ENCODE data around the gene TDRD1.

The TDRD1 gene

DNA sequence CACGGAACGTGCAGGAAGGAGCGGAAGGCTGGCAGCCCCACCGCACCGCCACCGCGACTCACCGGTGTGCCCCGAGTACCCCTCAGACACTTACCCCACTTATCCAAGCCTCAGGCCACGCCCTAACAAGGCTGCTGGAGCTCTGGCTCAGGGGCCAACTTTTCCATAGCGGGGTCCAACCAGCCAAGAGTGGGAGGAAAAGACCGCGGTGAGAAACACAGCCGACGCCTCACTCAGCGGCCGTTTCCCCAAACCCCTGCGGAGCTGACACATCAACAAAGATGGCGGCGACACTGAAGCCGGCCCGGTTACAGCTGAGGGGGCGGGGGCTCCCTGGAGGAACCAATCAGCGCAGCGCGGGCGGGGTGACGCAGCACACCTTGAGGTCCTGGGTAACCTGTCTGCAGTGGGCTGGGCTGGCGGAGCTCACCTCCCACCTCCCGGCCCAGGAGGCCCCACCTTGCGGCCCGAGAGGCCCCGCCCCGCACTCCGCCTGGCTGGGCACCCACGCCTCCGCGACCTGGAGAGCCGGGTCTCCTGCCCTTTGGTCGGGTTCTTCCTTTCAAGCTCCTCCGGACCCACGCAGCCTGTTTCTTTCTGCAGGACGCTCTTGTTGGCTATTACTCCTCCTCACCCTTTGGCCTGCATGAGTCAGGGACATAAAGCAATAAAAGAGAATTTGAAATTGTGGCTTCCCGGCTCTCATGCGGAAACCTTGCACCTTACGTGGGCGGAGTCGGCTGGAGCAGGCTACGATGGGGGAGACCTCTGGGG lies 5.0 kb upstream of the TDRD1 start, which contains the start of gene CCDC186:
Gene CCDC186, minus strand, starts transcription at position 283 of the 774 bp plus-strand sequence. CDS start 10,935 bp downstream, outside the sequence.
- peak; percentile 95 to 97 for DNase-seq (ENCODE audit: low read depth in 2 of 2)

DNA sequence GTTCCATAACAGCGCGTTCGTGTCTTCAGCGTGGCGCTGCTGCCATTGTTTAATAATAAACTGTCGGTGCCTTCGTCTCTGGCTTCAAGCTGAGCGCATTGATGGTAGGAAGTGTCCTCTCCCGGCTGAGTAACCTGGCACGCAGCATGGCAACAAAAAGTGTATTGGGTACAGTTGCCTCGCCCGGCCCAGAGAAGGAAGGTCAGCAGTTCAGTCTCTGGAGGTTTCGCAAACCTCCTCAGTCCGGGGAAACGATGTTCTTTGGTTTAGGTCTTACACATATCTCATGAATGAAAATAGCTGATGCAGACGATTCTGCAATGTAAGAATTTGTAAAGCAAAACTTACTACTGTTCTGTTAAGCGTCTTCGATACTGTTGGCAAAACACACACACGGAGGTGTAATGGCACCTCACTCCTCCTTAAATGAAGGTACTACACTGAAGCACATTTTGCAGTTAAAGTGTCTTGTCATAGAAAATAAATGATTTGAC lies 4.4 kb upstream of the TDRD1 start:
- DNase-seq (ENCODE audit: low read depth in 2 of 2) = no peak

GRCh38 chr10:114175667-114176066 lies 3.5 kb upstream of the TDRD1 start:
- DNase-seq (ENCODE audit: low read depth in 2 of 2) = no peak

GRCh38 chr10:114176511-114176910 lies 2.6 kb upstream of the TDRD1 start:
- DNase-seq (ENCODE audit: low read depth in 2 of 2) = no peak

- no peak for DNase-seq (ENCODE audit: low read depth in 2 of 2)
Observed at GRCh38 chr10:114179747-114180146, 594 bp downstream of the TDRD1 start.

DNA sequence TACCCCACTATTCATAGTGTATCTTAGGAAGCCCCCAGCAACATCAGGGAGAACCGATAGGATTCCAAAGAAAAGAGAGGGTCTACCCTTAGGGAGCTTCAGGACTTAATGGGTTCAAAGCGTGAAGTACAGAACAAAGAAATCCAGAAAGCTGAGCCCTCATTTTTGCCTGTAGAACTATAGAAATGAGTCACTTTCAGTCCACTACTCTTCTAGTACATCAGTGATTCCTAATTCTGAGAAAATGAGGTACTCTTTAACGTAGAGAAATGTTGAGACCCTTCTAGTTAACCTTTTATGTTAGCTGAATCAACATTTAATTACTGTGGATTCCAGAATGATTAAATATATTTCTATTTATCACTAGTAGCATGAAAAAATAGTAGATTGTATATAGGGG lies 1.8 kb downstream of the TDRD1 start:
- DNase-seq (ENCODE audit: low read depth in 2 of 2) = no peak

DNA sequence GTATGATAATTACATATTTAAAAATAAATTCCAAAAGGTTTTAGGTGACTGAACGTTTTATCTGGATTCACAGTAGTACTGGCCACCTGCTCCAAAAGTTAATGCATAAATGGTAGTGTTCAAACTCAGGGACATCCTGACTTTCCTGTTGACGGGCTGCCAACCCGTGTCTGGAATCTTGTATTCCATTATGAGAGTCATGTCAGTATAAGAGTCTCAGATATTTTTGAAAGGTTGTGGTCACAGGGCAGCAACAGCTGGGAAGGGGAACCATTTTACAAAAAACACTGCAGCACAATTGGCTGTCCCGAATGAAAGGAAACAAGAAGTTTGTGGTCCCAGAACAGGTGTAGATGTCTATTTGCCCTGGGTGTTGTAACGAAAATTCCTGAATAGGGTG lies 2.8 kb downstream of the TDRD1 start:
- no peak for DNase-seq (ENCODE audit: low read depth in 2 of 2)

GRCh38 chr10:114183563-114183962 lies 4.4 kb downstream of the TDRD1 start:
- no peak for DNase-seq (ENCODE audit: low read depth in 2 of 2)

- no peak for DNase-seq (ENCODE audit: low read depth in 2 of 2)
Observed at GRCh38 chr10:114184276-114184675, 5.1 kb downstream of the TDRD1 start.

GRCh38 chr10:114188001-114188400 lies 8.8 kb downstream of the TDRD1 start:
- no peak for DNase-seq (ENCODE audit: low read depth in 2 of 2)

GRCh38 chr10:114188900-114189299 lies 9.7 kb downstream of the TDRD1 start:
- no peak for DNase-seq (ENCODE audit: low read depth in 2 of 2)

GRCh38 chr10:114189700-114190099 lies 10.5 kb downstream of the TDRD1 start:
- DNase-seq (ENCODE audit: low read depth in 2 of 2) = no peak

GRCh38 chr10:114195079-114195478 lies 15.9 kb downstream of the TDRD1 start:
- no peak for DNase-seq (ENCODE audit: low read depth in 2 of 2)

- no peak for DNase-seq (ENCODE audit: low read depth in 2 of 2)
Observed at GRCh38 chr10:114199239-114199638, 20.1 kb downstream of the TDRD1 start.

DNA sequence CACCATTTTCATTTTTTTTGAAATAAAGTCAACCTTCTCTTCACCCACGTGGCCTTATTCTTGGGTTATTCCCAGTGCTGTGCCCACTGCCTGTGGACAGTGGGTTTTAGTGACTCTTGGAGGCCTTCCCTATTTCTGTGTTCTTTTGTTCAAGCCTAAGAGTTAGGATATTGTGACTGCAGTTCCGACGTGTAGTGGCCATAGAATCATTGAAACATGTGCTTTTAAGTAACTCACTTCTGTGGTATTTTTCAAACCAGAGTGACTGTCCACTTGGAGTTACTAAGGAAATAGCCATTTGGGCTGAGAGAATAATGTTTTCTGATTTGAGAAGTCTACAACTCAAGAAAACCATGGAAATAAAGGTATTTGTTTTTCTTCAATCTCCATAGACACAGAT lies 23.7 kb downstream of the TDRD1 start:
- DNase-seq (ENCODE audit: low read depth in 2 of 2) = no peak

DNA sequence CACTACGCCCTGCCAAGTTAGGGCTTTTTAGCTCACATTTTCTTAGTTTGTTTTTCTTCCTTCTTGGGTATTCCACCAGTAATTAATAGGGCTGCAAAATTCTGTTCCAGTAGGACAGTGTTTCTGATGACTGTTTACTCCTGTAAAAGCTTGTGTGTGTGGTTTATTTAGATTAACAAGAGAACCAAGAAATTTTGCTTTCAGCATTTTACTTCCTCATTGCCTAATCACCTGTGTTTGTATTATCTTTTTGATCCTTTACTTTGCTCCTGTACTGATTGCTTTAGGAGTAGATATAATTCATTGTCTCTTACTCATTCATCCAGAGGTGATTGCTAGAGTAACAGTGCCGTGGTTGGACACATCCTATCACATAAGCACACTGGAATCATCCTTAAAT lies 27.7 kb downstream of the TDRD1 start:
- no peak for DNase-seq (ENCODE audit: low read depth in 2 of 2)

DNA sequence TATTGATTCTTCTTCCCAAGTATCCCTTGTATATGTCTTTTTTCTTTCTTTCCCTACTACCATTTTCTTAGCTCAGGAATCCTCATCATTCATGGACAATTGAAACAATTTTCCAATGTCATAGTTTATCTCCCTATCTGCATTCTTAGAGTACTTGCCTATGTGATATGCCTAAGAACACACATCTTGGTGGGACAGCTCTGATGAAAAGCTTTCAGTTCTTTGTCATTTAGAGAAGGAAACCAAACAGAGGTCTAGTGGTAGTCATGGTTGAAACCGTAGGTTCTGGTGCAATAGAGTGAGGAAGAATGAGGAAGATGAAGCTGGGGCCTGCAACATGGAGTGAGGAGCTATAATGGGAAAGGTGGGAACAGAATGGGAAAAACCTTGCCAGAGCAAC lies 28.2 kb downstream of the TDRD1 start:
- DNase-seq (ENCODE audit: low read depth in 2 of 2) = no peak

DNA sequence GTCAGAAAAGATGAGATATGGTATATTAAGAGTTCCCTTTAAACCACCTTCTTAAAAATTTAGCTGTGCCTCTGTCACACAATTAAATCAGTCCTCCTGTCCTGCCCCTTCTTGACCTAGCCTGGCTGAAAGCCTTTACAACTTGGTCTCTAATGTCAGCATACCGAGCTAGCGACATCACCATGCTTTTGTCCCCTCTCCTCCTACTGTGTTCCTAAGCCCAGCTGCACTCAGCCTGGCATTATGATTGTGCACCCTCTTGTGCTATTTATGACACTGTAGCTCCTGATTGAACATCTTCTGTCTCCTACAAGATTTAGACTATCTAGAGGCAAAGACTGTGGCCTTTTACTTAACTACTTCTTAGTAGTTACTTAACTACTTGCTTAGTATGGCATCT lies 29.2 kb downstream of the TDRD1 start:
- no peak for DNase-seq (ENCODE audit: low read depth in 2 of 2)

DNA sequence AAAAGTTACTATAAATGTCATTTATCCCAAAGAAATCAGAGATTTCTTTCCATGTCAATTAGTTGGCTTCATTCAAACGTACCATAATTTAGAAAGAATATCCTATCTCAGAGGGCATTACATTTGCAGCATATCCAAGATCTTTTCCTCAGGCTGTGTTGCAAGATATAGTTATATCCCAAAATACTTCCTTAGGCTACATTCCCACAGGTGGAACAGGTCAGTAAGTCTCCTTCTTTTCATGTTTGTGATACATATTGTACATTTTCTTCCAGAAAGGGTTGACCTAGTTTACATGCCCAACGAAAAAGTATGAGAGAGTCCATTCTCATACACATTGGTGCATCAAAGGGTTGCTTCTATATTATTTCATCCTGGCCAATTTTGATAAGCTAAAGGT lies 33.0 kb downstream of the TDRD1 start:
- no peak for DNase-seq (ENCODE audit: low read depth in 2 of 2)

GRCh38 chr10:114215033-114215432 lies 35.9 kb downstream of the TDRD1 start:
- no peak for DNase-seq (ENCODE audit: low read depth in 2 of 2)

- DNase-seq (ENCODE audit: low read depth in 2 of 2) = no peak
Observed at GRCh38 chr10:114220281-114220680, 41.1 kb downstream of the TDRD1 start.

DNA sequence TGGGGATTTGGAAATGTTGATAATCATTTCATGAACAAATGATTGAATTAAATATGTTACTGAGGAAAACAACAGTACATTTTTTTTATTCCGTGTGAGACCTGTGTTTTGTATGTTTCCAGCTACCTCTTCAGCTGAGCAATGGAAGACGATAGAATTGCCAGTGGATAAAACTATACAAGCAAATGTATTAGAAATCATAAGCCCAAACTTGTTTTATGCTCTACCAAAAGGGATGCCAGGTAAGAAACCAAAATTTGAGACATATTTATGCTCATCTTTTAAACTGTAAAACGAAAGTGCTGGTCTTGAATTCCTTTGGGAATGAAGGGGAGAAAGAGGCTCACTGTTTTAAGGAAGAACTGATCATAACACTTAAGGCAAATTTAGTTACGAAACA lies 42.1 kb downstream of the TDRD1 start:
- DNase-seq (ENCODE audit: low read depth in 2 of 2) = no peak

DNA sequence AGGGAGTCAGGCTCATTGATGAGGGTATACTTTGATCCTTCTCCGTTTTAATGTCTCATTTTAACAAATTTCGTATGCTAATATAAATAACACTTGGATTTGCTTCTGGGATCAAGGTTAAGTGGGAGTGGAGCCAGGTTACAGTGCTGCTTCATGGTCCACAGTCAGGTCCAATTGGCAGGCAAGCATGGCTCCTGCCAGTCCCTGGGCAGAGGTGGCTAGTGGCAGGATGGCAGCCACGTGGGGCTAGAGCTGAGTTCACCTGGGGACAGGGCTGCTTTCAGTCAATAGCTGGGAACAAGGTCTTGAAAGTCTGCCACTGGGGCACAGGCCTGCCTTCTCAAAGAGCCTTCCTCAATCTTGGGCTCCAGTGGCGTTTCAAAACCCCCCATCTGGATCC lies 43.9 kb downstream of the TDRD1 start:
- DNase-seq (ENCODE audit: low read depth in 2 of 2) = no peak

DNA sequence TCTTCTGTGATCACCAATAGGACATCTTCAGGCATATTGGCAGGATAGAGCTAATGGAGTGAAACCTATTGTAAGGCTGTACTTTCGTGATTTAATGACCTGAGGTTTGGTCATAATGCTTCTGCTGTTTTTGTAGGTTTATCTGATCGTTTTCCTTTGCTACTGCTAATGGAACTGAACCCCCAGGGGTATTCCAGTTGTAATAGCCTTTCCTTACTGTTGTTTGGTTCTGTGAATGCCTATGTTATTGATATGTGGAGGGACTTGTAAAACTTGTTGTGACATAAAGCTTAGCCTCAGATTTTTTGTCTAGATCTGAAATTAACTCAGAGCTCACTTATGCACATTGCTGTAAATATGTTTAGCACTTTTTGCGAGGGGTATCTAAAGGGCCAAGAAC lies 49.0 kb downstream of the TDRD1 start:
- no peak for DNase-seq (ENCODE audit: low read depth in 2 of 2)

All from stimulated activated CD8-positive, alpha-beta memory T cell treated with anti-CD3 and anti-CD28 coated beads, Interleukin-7, amount 100 ng/mL, for 1 hour (primary cell).